PC-3 (cell line): ENCODE data around the gene TMEM204.

Source experiments
- CTCF ChIP-seq: fragments of 300-600 bp; sonication (generic); conservative IDR thresholded peaks from 2 replicates; pipeline ENCODE4 v1.5.1; 2017; ENCODE audit warnings: antibody characterized with exemption, low read depth, mild to moderate bottlenecking, low read length
- EZH2 ChIP-seq: fragments of 300-600 bp; sonication (generic); IDR thresholded peaks from one replicate; pipeline ENCODE4 v1.6.1; 2017; ENCODE audit warnings: antibody characterized with exemption, mild to moderate bottlenecking, low read length; ENCODE audit not compliant: unreplicated experiment

- TF ChIP-seq CTCF (no peak), EZH2 (no peak)
These were observed 17.7 kb downstream of the TMEM204 start for GRCh38 chr16:1551166-1551565.
